Jurkat, Clone E6-1 (cell line): ENCODE measurements around the gene C6orf62.
"Not testable (repeated sequence)": the region's sequence is repeated elsewhere in the genome, so short reads cannot be mapped to it uniquely, and the experiment has no call there.

Source experiments
- DNase-seq: peaks from one replicate; pipeline ENCODE4 v3.0.0-alpha.2; 2011; ENCODE audit warnings: low read depth, low spot score
- H3K4me3 ChIP-seq: 2 replicates; pipeline ENCODE4 v1.5.1; 2011; ENCODE audit warnings: mild to moderate bottlenecking, low read length, control low read depth, moderate library complexity

The C6orf62 gene

GRCh38 chr6:24744911-24745310 is 26.0 kb upstream of the C6orf62 start:
- no peak overlapping the region for H3K4me3 ChIP-seq
- no peak for DNase-seq

- no peak overlapping the region for H3K4me3 ChIP-seq
- no peak for DNase-seq
Measured at GRCh38 chr6:24743944-24744335, 25.0 kb upstream of the C6orf62 start.

- H3K4me3 ChIP-seq, result no peak overlapping the region
Measured at GRCh38 chr6:24743265-24743943, 24.4 kb upstream of the C6orf62 start.

DNA sequence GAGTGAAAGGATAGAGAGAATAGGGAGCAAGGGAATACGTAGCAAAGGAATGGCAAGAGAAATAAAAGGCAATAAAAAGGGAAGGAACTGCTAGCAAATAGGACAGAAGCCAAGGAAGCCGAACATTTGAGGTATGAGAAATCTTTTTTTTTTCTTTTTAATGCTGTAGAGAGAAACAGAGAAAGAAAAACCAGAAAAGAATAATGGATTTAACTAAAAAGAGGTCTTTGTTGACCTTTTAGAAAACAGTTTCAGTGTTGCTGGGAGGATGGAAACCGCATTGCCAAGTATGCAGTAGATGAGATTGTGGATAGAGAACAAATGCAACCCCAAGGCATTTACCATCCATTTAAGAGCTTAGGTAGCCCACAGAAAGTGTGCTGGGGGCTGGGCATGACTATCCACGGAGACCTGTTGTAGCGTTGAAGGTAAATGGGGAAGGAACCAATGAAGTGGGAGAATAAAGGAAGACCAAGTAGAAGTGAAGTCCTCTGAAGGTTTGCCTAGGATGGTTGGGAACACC is 23.3 kb upstream of the C6orf62 start:
- H3K4me3 ChIP-seq, result no peak overlapping the region
- DNase-seq, result no peak

More at GRCh38 chr6:24743265-24743943, 24.4 kb upstream of the C6orf62 start:
- DNase-seq, result no peak

GRCh38 chr6:24740861-24741260 is 21.9 kb upstream of the C6orf62 start:
- no peak for DNase-seq
- H3K4me3 ChIP-seq, result no peak overlapping the region

- DNase-seq, result no peak
- H3K4me3 ChIP-seq, result no peak overlapping the region
Measured at GRCh38 chr6:24738741-24739140, 19.8 kb upstream of the C6orf62 start.

GRCh38 chr6:24734710-24735109 is 15.8 kb upstream of the C6orf62 start:
- not testable (repeated sequence) for H3K4me3 ChIP-seq, DNase-seq

GRCh38 chr6:24734166-24734565 is 15.2 kb upstream of the C6orf62 start:
- no peak overlapping the region for H3K4me3 ChIP-seq
- no peak for DNase-seq

GRCh38 chr6:24731456-24732134 is 12.6 kb upstream of the C6orf62 start:
- not testable (repeated sequence) for DNase-seq, H3K4me3 ChIP-seq

GRCh38 chr6:24730653-24731052 is 11.7 kb upstream of the C6orf62 start:
- H3K4me3 ChIP-seq, DNase-seq: not testable (repeated sequence)

DNA sequence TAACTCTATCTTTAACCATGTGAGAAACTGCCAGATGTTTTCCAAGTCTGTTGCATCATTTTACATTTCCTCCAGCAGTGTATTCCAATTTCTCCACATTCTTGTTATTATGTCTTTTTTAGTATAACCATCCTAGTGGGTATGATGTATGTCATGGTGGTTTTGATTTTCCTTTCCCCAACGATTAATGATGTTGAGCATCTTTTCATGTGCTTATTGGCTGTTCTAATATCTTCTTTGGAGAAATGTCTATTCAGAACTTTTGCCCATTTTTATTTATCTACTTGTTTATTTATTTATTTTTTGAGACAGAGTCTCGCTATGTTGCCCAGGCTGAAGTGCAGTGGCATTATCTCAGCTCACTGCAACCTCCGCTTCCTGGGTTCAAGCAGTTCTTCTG is 4.3 kb upstream of the C6orf62 start:
- H3K4me3 ChIP-seq, result no peak overlapping the region
- DNase-seq, result no peak

GRCh38 chr6:24721461-24722215 is 2.7 kb upstream of the C6orf62 start:
- peak overlapping the region; percentile 64 for H3K4me3 ChIP-seq
- no peak for DNase-seq

- peak overlapping the region; percentile 93 for H3K4me3 ChIP-seq
- peak; percentile 100 for DNase-seq
Measured at GRCh38 chr6:24720604-24721460, 1.9 kb upstream of the C6orf62 start.

DNA sequence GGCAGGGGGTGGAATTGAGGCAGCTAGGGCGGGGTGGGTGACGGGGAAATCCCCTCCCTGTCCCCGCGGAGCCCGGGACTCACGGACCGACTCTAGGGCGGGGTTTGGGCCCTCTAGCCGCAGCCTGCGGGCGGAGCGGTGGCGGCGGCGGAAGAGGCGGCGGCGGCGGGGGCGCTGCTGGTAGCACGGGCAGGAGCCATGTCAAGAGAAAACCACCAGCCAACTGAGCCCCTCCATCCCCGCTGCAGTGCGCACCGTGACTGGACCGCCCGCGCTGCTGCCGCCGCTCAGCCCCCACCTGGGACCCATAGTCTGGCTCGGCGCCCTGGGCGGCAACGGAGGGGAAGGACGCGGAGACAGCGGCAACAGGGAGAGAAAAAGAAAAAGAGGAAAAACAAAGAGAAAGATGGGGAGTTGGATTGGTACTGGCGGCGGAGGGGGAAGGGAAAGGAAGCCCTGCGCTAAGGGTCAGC is 1.2 kb upstream of the C6orf62 start:
- peak overlapping the region; percentile 93 for H3K4me3 ChIP-seq
- DNase-seq, result peak; percentile 24

- DNase-seq, result no peak
- peak overlapping the region; percentile 93 for H3K4me3 ChIP-seq
Measured at GRCh38 chr6:24718449-24719124, 367 bp downstream of the C6orf62 start.

DNA sequence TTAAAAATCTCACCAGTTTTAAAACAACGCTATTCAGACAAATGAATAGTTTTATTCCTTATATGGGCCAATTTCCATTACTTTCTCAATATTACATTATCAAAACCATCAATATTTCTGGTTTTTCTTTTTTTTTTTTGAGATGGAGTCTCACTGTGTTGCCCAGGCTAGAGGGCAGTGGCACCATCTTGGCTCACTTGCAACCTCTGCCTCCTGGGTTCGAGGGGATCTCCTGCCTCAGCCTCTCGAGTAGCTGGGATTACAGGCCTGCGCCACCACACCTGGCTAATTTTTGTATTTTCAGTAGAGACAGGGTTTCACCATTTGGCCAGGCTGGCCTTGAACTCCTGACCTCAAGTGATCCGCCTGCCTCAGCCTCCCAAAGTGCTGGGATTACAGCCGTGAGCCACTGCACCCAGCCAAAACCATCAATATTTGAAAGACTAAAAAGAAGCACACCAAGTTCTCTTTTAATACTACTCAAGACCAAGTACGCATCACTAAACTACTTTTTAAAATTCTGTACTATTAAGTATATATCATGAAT is 2.3 kb downstream of the C6orf62 start:
- not testable (repeated sequence) for H3K4me3 ChIP-seq, DNase-seq

GRCh38 chr6:24710519-24711303 is 8.2 kb downstream of the C6orf62 start:
- no peak for DNase-seq
- H3K4me3 ChIP-seq, result no peak overlapping the region
